Measurements from ENCODE around the gene SFTPD. TPM values are rescaled to one million over a fixed set of nuclear protein-coding genes. Genes with fewer than 3 reads are reported as not detected.

Gene SFTPD
- total RNA-seq, 2 donors from 2014 or later = 0.74 to 2.1 TPM

GRCh38 chr10:79984851-79985250 lies 35.9 kb upstream of the SFTPD start:
- H3K4me3 ChIP-seq = no peak overlapping the region
- DNase-seq (ENCODE audit: low spot score) = no peak
- no peak overlapping the region for H3K27ac ChIP-seq
- no peak for TF ChIP-seq CTCF (IDR thresholded peaks at IDR 0.05)
- H3K36me3 ChIP-seq = no peaks in the 10 kb centered on the region
- H3K4me1 ChIP-seq = peaks cover 0 to 26% of the 10 kb centered on the region in 2 donors
- H3K27me3 ChIP-seq = no peaks in the 10 kb centered on the region
- H3K9me3 ChIP-seq = peaks cover 0 to 16% of the 10 kb centered on the region in 2 donors

GRCh38 chr10:79983286-79983909 lies 34.5 kb upstream of the SFTPD start:
- no peak for DNase-seq (ENCODE audit: low spot score)
- Histone ChIP-seq H3K4me3 (no peak overlapping the region), H3K36me3 (no peaks in the 10 kb centered on the region), H3K9me3 (peaks cover 0 to 5% of the 10 kb centered on the region in 2 donors), H3K4me1 (peaks cover 0 to 30% of the 10 kb centered on the region in 2 donors), H3K27ac (no peak overlapping the region), H3K27me3 (no peaks in the 10 kb centered on the region)
- TF ChIP-seq CTCF (IDR thresholded peaks at IDR 0.05) = no peak

GRCh38 chr10:79982861-79983260 lies 34.0 kb upstream of the SFTPD start:
- Histone ChIP-seq H3K36me3 (no peaks in the 10 kb centered on the region), H3K27me3 (no peaks in the 10 kb centered on the region), H3K27ac (no peak overlapping the region), H3K9me3 (no peaks in the 10 kb centered on the region), H3K4me1 (peaks cover 0 to 30% of the 10 kb centered on the region in 2 donors), H3K4me3 (peak overlapping the region in 1 of 2 donors; percentile 75)
- no peak for TF ChIP-seq CTCF (IDR thresholded peaks at IDR 0.05)
- no peak for DNase-seq (ENCODE audit: low spot score)

GRCh38 chr10:79982362-79982800 lies 33.5 kb upstream of the SFTPD start:
- Histone ChIP-seq H3K27me3 (no peaks in the 10 kb centered on the region), H3K9me3 (no peaks in the 10 kb centered on the region), H3K4me1 (peaks cover 0 to 30% of the 10 kb centered on the region in 2 donors), H3K36me3 (no peaks in the 10 kb centered on the region), H3K27ac (peak overlapping the region; percentile 77 to 79), H3K4me3 (peak overlapping the region; percentile 60 to 75)
- DNase-seq (ENCODE audit: low spot score) = no peak
- TF ChIP-seq CTCF (IDR thresholded peaks at IDR 0.05) = no peak

GRCh38 chr10:79981450-79982361 lies 32.8 kb upstream of the SFTPD start:
- Histone ChIP-seq H3K4me1 (peaks cover 0 to 30% of the 10 kb centered on the region in 2 donors), H3K27ac (peak overlapping the region; percentile 77 to 79), H3K4me3 (peak overlapping the region; percentile 60 to 75), H3K9me3 (no peaks in the 10 kb centered on the region), H3K36me3 (no peaks in the 10 kb centered on the region), H3K27me3 (no peaks in the 10 kb centered on the region)
- peak; percentile 61 for DNase-seq (ENCODE audit: low spot score)
- no peak for TF ChIP-seq CTCF (IDR thresholded peaks at IDR 0.05)
